Spleen (tissue), 11 donors: ENCODE data around the gene SPAG5. TPM values are rescaled to one million over a fixed set of nuclear protein-coding genes. Genes with fewer than 3 reads are reported as not detected.

Experiments used
- DNase-seq: peaks from one replicate; pipeline ENCODE4 v3.0.0-alpha.2; 2020
- H3K27ac ChIP-seq, 8 donors: fragments of 200-600 bp; sonication (generic) in 7 of 8; 1 replicate in 4 of 8; 2 replicates in 4 of 8; pipeline versions ENCODE4 v1.5.0 to v1.8.0; 2016 to 2021; ENCODE audit warnings: inconsistent platforms in 4 of 8, mild to moderate bottlenecking in 4 of 8, moderate library complexity in 1 of 8
- H3K27me3 ChIP-seq, 7 donors: fragments of 200-600 bp; sonication (generic) in 6 of 7; replicated peaks in 1 of 7; 1 replicate in 4 of 7; 2 replicates in 3 of 7; pipeline versions ENCODE4 v1.5.0 to v1.8.0; 2016 to 2021; ENCODE audit warnings: inconsistent platforms in 3 of 7, mild to moderate bottlenecking in 1 of 7
- H3K36me3 ChIP-seq, 6 donors: fragments of 200-600 bp; sonication (generic) in 5 of 6; 1 replicate in 4 of 6; 2 replicates in 2 of 6; pipeline versions ENCODE4 v1.5.0 to v1.8.0; 2016 to 2021; ENCODE audit warnings: inconsistent platforms in 2 of 6
- H3K4me1 ChIP-seq, 6 donors: fragments of 200-600 bp; sonication (generic) in 5 of 6; 1 replicate in 3 of 6; 2 replicates in 3 of 6; pipeline versions ENCODE4 v1.5.0 to v1.8.0; 2016 to 2021; ENCODE audit warnings: inconsistent platforms in 3 of 6
- H3K4me3 ChIP-seq, 8 donors: fragments of 200-600 bp; sonication (generic) in 7 of 8; 1 replicate in 4 of 8; 2 replicates in 4 of 8; pipeline versions ENCODE4 v1.5.0 to v1.8.0; 2016 to 2021; ENCODE audit warnings: inconsistent platforms in 4 of 8, mild to moderate bottlenecking in 4 of 8, moderate library complexity in 2 of 8
- H3K9me3 ChIP-seq, 8 donors: fragments of 200-600 bp; sonication (generic) in 7 of 8; 1 replicate in 4 of 8; 2 replicates in 4 of 8; pipeline versions ENCODE4 v1.5.0 to v1.8.0; 2016 to 2021; ENCODE audit warnings: inconsistent platforms in 4 of 8
- POLR2A ChIP-seq, 3 donors: fragments of 450-650 bp; IDR thresholded peaks; one replicate each; pipeline ENCODE4 v1.5.1; 2017; ENCODE audit warnings: antibody characterized with exemption in 3 of 3, mild to moderate bottlenecking in 1 of 3
- POLR2AphosphoS5 ChIP-seq, 3 donors: sonication (generic); formaldehyde crosslinking; IDR thresholded peaks; one replicate each; pipeline ENCODE4 v1.5.1; 2017; ENCODE audit warnings: antibody characterized with exemption in 3 of 3
- WGBS, 5 donors: extraction: QIAGEN DNeasy Blood & Tissue Kit in 3 of 5; methylation state at CpG; one replicate each; pipeline versions ENCODE4 v1.1.5 to v1.1.7; 2013 to 2018; 5-methylcytosine and 5-hydroxymethylcytosine counted together
- intact Hi-C: fragments of 100-400 bp; cut with DNase I; formaldehyde crosslinking; loops from one replicate; pipeline ENCODE4 v1.15.0; 2023; ENCODE audit warnings: low total_unique reads
- polyA plus RNA-seq, 3 donors: library from polyadenylated mRNA; stranded (reverse); fragments of 200-250 nt; gene quantifications; one replicate each; pipeline ENCODE4 v1.2.1, GENCODE V29; 2013
- total RNA-seq, 7 donors: library from RNA; depleted of rRNA in 3 of 7; stranded (reverse); fragments of >200 nt in 3 of 7; fragmentation: NEBNext Ultra II Directional in 4 of 7; extraction: Animal tissue kit (Norgen Biotek cat#: 25700) in 4 of 7; gene quantifications; one replicate each; pipeline versions ENCODE4 v1.1.0 to v1.2.1, GENCODE V29; 2016 to 2021
- TF ChIP-seq, protein P1 (sequence below), 11 experiments: fragments of 200-600 bp in 7 of 11; fragments of 450-650 bp in 4 of 11; sonication (generic) in 4 of 11; IDR thresholded peaks in 8 of 11; conservative IDR thresholded peaks in 3 of 11; 1 replicate in 7 of 11; 2 replicates in 4 of 11; pipeline versions ENCODE4 v1.4.0 to v1.8.0; 2016 to 2021; ENCODE audit warnings: antibody characterized with exemption in 11 of 11, inconsistent platforms in 4 of 11, mild to moderate bottlenecking in 1 of 11
- donor health status: healthy with polysubstance abuse.
- donor health status: DM: no; HTN: no; CAD: no; lungs with moderate emphysema.
- donor health status: DM: no; HTN: no; CAD: no.
- donor health status: Bipolar disorder and iron deficiency.
- donor health status: healthy.
- donor health status: DM: no; HTN: no; CAD: no.
- donor health status: DM: yes; HTN: yes; CAD: no.

Gene SPAG5
- total and polyA plus RNA-seq, 10 donors = 6.2 to 19.7 (median 14.6) TPM

DNA sequence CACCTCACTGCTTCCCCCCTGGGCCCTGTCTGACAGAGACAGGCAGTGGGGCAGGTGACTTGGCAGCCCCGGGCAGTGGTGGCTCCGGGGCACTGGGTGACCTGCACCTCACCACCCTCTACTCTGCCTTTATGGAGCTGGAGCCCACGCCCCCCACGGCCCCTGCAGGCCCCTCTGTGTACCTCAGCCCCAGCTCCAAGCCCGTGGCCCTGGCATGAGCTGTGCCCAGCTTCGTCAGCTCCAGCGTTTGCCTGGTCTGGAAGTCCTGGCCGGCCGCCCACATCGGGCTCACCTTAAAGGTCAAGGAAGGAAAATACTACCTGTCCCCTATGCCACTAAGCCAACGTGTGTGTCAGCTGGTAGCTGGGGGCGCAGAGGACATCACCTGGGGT is 61.6 kb downstream of the SPAG5 start:
- H3K36me3 ChIP-seq = no peaks in the 10 kb centered on the region
- H3K27me3 ChIP-seq = no peaks in the 10 kb centered on the region
- DNase-seq = no peak
- no peak overlapping the region for H3K4me3 ChIP-seq
- 69 to 88% (median 80%) methylated on average over 12 of the region's 12 CpGs for WGBS, 5 donors
- intact Hi-C loops = no loop called here
- TF ChIP-seq POLR2A (IDR thresholded peaks at IDR 0.05) = no peak
- TF ChIP-seq, protein P1, sequence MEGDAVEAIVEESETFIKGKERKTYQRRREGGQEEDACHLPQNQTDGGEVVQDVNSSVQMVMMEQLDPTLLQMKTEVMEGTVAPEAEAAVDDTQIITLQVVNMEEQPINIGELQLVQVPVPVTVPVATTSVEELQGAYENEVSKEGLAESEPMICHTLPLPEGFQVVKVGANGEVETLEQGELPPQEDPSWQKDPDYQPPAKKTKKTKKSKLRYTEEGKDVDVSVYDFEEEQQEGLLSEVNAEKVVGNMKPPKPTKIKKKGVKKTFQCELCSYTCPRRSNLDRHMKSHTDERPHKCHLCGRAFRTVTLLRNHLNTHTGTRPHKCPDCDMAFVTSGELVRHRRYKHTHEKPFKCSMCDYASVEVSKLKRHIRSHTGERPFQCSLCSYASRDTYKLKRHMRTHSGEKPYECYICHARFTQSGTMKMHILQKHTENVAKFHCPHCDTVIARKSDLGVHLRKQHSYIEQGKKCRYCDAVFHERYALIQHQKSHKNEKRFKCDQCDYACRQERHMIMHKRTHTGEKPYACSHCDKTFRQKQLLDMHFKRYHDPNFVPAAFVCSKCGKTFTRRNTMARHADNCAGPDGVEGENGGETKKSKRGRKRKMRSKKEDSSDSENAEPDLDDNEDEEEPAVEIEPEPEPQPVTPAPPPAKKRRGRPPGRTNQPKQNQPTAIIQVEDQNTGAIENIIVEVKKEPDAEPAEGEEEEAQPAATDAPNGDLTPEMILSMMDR (IDR thresholded peaks at IDR 0.05 in 8 of 11, conservative IDR thresholded peaks at IDR 0.05 in 3 of 11) = no peak
- TF ChIP-seq POLR2AphosphoS5 (IDR thresholded peaks at IDR 0.05) = no peak
- H3K4me1 ChIP-seq = no peaks in the 10 kb centered on the region
- no peaks in the 10 kb centered on the region for H3K9me3 ChIP-seq
- no peak overlapping the region for H3K27ac ChIP-seq

DNA sequence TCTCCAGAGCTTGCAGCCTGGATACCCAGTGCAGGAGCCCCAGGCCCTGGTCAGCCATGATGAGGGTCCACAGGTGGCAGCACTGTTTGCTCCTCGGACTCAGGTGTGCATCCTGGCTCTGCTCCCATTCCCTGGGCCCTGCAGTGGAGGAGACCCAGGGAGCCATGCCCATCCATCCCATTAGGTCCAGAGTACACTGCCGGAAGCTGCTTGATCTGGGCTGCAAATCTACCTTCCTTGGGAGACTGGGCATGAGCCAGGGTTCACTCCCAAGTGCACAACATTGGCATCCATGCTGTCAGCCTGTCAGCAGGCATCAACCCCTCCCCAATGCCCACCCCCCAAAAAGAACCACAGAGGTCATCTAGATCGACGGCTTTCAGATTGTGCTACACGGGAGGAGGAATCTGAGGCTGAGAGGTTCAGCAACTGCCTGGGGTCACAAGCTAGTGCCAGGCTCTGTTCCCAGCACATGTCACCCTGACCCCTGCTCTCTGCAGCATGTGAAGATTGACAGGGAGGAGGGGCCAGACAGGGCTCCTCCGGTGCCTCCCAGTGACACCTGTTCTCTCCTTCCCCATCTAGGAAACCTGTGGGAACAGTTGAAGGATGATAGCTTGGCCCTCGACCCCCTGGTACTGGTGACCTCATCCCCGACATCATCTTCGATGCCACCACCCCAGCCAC is 62.1 kb downstream of the SPAG5 start:
- H3K27ac ChIP-seq = no peak overlapping the region
- 65 to 86% (median 77%) methylated on average over 7 to 9 of the region's 9 CpGs for WGBS, 5 donors

DNA sequence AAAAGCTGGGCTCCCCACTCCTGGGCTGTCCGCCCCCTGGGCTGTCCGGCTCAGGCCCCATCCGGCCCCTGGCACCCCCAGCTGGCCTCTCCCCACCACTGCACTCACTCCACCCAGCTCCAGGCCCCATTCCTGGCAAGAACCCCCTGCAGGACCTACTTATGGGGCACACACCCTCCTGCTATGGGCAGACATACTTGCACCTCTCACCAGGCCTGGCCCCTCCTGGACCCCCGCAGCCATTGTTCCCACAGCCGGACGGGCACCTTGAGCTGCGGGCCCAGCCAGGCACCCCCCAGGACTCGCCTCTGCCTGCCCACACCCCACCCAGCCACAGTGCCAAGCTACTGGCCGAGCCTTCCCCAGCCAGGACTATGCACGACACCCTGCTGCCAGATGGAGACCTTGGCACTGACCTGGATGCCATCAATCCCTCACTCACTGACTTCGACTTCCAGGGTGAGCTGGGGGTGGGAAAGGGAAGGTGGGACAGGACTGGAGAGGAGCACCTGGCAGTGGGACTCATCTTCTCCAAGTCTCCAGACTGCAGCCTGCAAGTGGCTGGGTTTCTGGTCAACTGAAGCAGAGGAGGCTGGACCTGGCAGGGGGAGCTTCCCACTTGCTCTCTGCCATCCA is 64.0 kb downstream of the SPAG5 start:
- H3K4me1 ChIP-seq = no peaks in the 10 kb centered on the region
- no peak overlapping the region for H3K27ac ChIP-seq
- WGBS, 5 donors = 74 to 87% (median 84%) methylated on average over 6 to 11 of the region's 11 CpGs
- no peak overlapping the region for H3K4me3 ChIP-seq
- TF ChIP-seq POLR2AphosphoS5 (IDR thresholded peaks at IDR 0.05) = no peak
- TF ChIP-seq POLR2A (IDR thresholded peaks at IDR 0.05) = no peak
- TF ChIP-seq, protein P1 (IDR thresholded peaks at IDR 0.05 in 8 of 11, conservative IDR thresholded peaks at IDR 0.05 in 3 of 11) = no peak
- H3K27me3 ChIP-seq = peaks cover 0 to 9% (median 0%) of the 10 kb centered on the region in 7 donors
- no peaks in the 10 kb centered on the region for H3K9me3 ChIP-seq
- intact Hi-C loops = no loop called here
- no peaks in the 10 kb centered on the region for H3K36me3 ChIP-seq
- no peak for DNase-seq

More for the DNA sequence above, 62.1 kb downstream of the SPAG5 start:
- Histone ChIP-seq H3K36me3 (no peaks in the 10 kb centered on the region), H3K4me3 (no peak overlapping the region), H3K27me3 (no peaks in the 10 kb centered on the region), H3K9me3 (no peaks in the 10 kb centered on the region), H3K4me1 (no peaks in the 10 kb centered on the region)
- TF ChIP-seq, protein P1 (IDR thresholded peaks at IDR 0.05 in 8 of 11, conservative IDR thresholded peaks at IDR 0.05 in 3 of 11) = no peak
- TF ChIP-seq POLR2A (IDR thresholded peaks at IDR 0.05) (no peak), POLR2AphosphoS5 (IDR thresholded peaks at IDR 0.05) (no peak)
- intact Hi-C loops = no loop called here
- no peak for DNase-seq

DNA sequence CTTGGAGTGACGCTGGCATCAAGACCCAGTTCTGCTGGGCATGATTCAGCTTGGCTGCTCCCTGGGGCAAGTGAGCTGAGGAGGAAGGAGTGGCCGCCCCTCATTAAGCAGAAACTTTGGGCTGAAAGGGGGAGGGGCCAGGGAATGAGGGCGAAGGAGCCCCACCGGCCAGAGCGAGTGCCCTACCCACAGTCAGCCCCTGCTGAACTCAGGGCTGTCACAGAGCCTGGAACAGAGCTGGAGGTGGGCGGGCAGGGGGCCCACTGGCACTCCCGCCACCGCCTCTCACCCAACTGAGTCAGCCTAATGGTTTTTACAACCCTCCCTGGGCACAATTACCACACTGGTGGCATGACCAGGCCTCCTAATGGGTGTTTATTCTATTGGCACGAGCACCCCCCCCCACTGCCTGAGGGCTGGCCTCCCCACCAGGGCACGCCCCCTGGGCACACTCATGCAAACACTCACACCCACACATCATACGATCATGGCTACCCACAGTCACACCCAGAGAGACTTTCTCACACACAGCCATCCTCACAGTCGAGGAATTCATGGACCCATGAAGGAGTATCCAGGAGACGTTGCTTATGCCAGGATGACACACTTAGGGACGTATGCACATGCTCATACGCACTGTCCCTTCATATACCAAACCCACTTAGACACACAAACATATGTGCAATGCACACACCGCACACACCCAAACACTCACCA is 65.6 kb downstream of the SPAG5 start:
- Histone ChIP-seq H3K27ac (no peak overlapping the region), H3K9me3 (no peaks in the 10 kb centered on the region), H3K4me3 (no peak overlapping the region), H3K27me3 (peaks cover 0 to 9% (median 0%) of the 10 kb centered on the region in 7 donors), H3K36me3 (no peaks in the 10 kb centered on the region), H3K4me1 (no peaks in the 10 kb centered on the region)
- intact Hi-C loops = no loop called here
- TF ChIP-seq POLR2A (IDR thresholded peaks at IDR 0.05) (no peak), POLR2AphosphoS5 (IDR thresholded peaks at IDR 0.05) (no peak)
- TF ChIP-seq, protein P1 (IDR thresholded peaks at IDR 0.05 in 8 of 11, conservative IDR thresholded peaks at IDR 0.05 in 3 of 11) = no peak
- 79 to 90% (median 84%) methylated on average over 14 to 16 of the region's 16 CpGs for WGBS, 5 donors
- no peak for DNase-seq
